ENCODE measurements around the gene HSP90B1. TPM values are rescaled to one million over a fixed set of nuclear protein-coding genes. Genes with fewer than 3 reads are reported as not detected.

The HSP90B1 gene
- total RNA-seq, 4 donors from 2014 or later: 262 to 595 (median 435) TPM

DNA sequence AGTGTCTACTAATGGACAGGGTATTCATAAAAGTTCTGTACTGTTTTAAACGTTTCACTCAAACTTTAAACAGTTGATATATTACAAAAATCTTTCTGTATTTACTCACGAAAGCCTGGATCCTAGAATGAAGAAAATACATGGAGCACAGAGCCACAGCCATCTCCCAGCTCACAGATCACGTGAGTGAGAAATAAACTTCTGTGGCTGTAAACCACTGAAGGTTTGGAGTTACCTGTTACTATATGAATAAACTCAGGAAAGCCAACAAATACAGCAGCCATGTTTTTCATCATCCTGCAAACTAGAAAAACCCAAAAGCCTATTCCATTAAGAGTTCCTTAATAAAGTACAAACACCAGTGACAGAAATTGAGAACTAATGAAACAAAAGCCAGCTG, 34.6 kb downstream of the HSP90B1 start:
- TF ChIP-seq, protein P1, sequence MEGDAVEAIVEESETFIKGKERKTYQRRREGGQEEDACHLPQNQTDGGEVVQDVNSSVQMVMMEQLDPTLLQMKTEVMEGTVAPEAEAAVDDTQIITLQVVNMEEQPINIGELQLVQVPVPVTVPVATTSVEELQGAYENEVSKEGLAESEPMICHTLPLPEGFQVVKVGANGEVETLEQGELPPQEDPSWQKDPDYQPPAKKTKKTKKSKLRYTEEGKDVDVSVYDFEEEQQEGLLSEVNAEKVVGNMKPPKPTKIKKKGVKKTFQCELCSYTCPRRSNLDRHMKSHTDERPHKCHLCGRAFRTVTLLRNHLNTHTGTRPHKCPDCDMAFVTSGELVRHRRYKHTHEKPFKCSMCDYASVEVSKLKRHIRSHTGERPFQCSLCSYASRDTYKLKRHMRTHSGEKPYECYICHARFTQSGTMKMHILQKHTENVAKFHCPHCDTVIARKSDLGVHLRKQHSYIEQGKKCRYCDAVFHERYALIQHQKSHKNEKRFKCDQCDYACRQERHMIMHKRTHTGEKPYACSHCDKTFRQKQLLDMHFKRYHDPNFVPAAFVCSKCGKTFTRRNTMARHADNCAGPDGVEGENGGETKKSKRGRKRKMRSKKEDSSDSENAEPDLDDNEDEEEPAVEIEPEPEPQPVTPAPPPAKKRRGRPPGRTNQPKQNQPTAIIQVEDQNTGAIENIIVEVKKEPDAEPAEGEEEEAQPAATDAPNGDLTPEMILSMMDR (IDR thresholded peaks at IDR 0.05; ENCODE audit: low read depth): no peak

DNA sequence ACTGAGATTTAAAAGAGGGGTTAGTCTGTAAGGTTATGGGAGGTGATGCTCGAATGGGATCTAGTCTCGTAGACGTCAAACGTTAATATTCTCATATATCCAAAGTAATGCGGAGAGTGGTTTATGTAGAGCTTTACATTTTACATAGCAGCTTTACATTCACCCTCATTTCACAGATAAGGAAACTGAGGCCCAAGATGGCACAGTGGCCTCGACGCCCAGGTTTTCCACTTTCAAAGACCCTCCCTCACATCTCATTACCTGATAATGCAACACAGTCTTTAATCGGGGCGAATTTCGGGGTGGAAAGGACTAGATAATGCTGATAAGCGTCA, 35.0 kb downstream of the HSP90B1 start:
- TF ChIP-seq, protein P1 (IDR thresholded peaks at IDR 0.05; ENCODE audit: low read depth): no peak

DNA sequence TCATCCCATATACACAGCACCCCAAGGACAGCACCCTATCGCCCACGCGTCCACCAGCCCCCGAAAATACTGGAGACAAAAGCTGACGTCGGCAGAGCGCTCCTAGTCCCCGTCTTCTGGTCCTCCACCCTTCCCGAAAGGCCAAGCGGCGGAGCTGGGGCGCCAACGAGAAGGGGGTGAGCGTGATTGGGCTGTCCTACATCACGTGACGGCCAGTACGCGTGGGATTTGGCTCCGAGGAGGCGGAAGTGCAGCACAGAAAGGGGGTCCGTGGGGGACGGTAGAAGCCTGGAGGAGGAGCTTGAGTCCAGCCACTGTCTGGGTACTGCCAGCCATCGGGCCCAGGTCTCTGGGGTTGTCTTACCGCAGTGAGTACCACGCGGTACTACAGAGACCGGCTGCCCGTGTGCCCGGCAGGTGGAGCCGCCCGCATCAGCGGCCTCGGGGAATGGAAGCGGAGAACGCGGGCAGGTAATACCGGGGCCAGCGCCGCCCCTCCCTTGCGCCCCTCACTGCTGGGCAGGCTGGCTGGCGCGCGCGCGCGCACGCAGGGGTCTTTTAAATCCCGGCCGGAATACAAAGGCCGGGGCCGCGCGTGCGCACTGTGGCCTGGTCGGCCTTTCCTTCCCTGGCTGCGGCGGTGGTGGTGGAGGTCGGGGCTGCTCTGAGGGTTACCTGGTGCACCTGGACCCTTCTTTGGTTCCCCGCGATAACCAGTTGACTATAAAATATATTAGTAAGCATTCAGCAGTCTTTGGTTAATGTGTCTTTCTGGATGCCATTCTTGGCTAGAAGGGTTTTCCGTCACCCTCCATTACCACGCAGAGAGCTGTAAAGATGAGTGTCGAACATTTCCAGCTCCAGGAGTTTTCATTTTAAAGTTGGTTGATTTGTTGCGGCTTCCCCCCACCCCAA, 35.6 kb downstream of the HSP90B1 start, which contains the start of gene TDG:
Gene TDG (plus strand): TSS at position 283 of the 915 bp plus-strand sequence. CDS start 166 bp downstream, at position 449.
- TF ChIP-seq, protein P1 (IDR thresholded peaks at IDR 0.05; ENCODE audit: low read depth): no peak

GRCh38 chr12:103966736-103967135, 36.5 kb downstream of the HSP90B1 start:
- TF ChIP-seq, protein P1 (IDR thresholded peaks at IDR 0.05; ENCODE audit: low read depth): no peak

DNA sequence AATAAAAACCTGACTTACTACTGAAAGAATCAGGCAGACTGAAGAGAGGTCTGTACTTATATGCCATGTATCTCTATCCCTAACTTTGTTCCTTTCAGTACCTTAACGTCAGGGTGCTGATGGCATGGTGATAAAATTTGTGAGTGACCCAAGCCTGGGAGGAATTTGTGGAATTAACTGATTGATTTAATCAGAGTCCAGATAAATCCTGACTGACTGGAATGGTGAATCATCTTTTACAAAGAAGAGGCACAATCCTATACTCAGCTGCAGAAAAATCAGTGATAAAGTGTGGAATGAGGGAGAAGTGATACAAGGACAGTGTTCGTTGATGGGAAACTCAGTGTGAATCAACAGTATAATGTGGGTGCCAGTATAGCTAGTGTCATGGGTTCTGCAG, 39.2 kb downstream of the HSP90B1 start:
- TF ChIP-seq, protein P1 (IDR thresholded peaks at IDR 0.05; ENCODE audit: low read depth): no peak

- TF ChIP-seq, protein P1 (IDR thresholded peaks at IDR 0.05; ENCODE audit: low read depth): no peak
Measured at GRCh38 chr12:103973909-103974308, 43.7 kb downstream of the HSP90B1 start.

- TF ChIP-seq, protein P1 (IDR thresholded peaks at IDR 0.05; ENCODE audit: low read depth): no peak
Measured at GRCh38 chr12:103975368-103975767, 45.2 kb downstream of the HSP90B1 start.

Measured in subcutaneous adipose tissue (tissue), 4 donors.